ENCODE data around the gene PIGW. TPM values are rescaled to one million over a fixed set of nuclear protein-coding genes. Genes with fewer than 3 reads are reported as not detected.

PIGW gene
- total RNA-seq, 2 experiments from 2014 or later, result 3.3 to 3.4 TPM

DNA sequence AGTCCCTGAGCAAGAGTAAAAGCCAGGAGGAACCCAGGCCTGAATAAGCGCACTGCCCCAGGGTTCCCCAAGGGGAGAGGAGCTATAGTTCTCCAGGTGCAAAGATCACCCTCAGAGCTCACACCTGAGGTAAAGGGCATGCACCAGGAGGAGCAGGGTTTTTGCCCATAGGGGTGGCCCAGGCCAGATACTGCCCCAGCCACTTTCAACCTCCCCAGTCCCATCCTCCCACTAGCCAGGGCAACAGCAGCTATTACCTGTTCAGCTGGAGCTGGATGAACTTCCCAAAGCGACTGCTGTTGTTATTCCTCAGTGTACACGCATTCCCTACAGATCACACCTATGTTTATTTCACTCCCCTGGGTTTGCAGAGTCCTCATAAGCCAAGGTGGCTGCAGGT lies 19.9 kb upstream of the PIGW start:
- H3K27ac ChIP-seq (ENCODE audit: low read depth in 1 of 2, low read length in 2 of 2), result no peak overlapping the region
- H3K4me3 ChIP-seq (ENCODE audit: low read length), result no peak overlapping the region
- no peaks in the 10 kb centered on the region for H3K9me3 ChIP-seq (ENCODE audit: control insufficient read depth in 1 of 2, insufficient read depth in 1 of 2, low read length in 2 of 2)
- CTCF ChIA-PET, result no interaction called here
- Mint-ChIP-seq H3K36me3 (ENCODE audit: low read depth) (peaks cover 51% of the 10 kb centered on the region), H3K4me1 (ENCODE audit: low read depth) (no peaks in the 10 kb centered on the region), H3K4me3 (no peak overlapping the region), H3K27ac (no peak overlapping the region), H3K27me3 (no peaks in the 10 kb centered on the region), H3K9me3 (no peaks in the 10 kb centered on the region)
- H3K36me3 ChIP-seq (ENCODE audit: insufficient read depth, low read length), result peaks cover 15% of the 10 kb centered on the region
- POLR2A ChIA-PET, result interaction anchor here (1.5 kb wide), 1 partner anchor 21 kb away, joined by 5 read pairs; no protein-coding TSS in a partner anchor
- DNase-seq (no peak), ATAC-seq (ENCODE audit: poor library complexity) (no peak)
- TF ChIP-seq, protein P1, sequence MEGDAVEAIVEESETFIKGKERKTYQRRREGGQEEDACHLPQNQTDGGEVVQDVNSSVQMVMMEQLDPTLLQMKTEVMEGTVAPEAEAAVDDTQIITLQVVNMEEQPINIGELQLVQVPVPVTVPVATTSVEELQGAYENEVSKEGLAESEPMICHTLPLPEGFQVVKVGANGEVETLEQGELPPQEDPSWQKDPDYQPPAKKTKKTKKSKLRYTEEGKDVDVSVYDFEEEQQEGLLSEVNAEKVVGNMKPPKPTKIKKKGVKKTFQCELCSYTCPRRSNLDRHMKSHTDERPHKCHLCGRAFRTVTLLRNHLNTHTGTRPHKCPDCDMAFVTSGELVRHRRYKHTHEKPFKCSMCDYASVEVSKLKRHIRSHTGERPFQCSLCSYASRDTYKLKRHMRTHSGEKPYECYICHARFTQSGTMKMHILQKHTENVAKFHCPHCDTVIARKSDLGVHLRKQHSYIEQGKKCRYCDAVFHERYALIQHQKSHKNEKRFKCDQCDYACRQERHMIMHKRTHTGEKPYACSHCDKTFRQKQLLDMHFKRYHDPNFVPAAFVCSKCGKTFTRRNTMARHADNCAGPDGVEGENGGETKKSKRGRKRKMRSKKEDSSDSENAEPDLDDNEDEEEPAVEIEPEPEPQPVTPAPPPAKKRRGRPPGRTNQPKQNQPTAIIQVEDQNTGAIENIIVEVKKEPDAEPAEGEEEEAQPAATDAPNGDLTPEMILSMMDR (IDR thresholded peaks at IDR 0.05), result no peak
- H3K4me1 ChIP-seq (ENCODE audit: insufficient read depth, low read length), result no peaks in the 10 kb centered on the region
- intact Hi-C loops (cut with DNase I, micrococcal nuclease), result no loop called here
- H3K27me3 ChIP-seq (ENCODE audit: control insufficient read depth in 1 of 2, insufficient read depth in 2 of 2, low read length in 2 of 2), result no peaks in the 10 kb centered on the region

DNA sequence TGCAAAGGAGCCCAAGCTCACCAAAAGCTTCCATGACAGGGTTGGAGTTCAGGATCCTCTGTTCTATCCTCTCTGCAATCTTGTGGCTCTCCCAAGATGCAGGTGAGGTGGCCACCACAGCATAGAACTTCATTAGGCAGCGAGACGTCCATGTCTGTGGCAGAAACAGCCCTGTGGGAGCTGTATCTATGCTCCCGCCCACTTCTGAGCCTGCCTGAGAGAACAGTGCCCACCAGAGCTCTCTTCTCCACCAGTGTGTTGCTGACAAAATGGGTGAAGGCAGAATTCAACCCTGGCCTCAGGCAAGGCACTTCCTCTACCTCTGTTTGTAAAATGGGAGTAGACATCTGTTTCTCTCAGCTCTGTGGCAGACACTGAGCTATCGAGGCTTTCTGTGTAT lies 18.9 kb upstream of the PIGW start:
- no peaks in the 10 kb centered on the region for H3K27me3 Mint-ChIP-seq
- intact Hi-C loops (cut with DNase I, micrococcal nuclease), result no loop called here
- H3K27ac Mint-ChIP-seq, result no peak overlapping the region
- CTCF ChIA-PET, result interaction anchor here (0.7 kb wide), 1 partner anchor 21 kb away, joined by 3 read pairs; no protein-coding TSS in a partner anchor
- ATAC-seq (ENCODE audit: poor library complexity) (no peak), DNase-seq (no peak)
- POLR2A ChIA-PET, result interaction anchor here (1.5 kb wide), 1 partner anchor 20 kb away, joined by 5 read pairs; no protein-coding TSS in a partner anchor
- Histone ChIP-seq H3K4me3 (ENCODE audit: low read length) (no peak overlapping the region), H3K27me3 (ENCODE audit: control insufficient read depth in 1 of 2, insufficient read depth in 2 of 2, low read length in 2 of 2) (no peaks in the 10 kb centered on the region), H3K9me3 (ENCODE audit: control insufficient read depth in 1 of 2, insufficient read depth in 1 of 2, low read length in 2 of 2) (no peaks in the 10 kb centered on the region), H3K36me3 (ENCODE audit: insufficient read depth, low read length) (peaks cover 17% of the 10 kb centered on the region), H3K27ac (ENCODE audit: low read depth in 1 of 2, low read length in 2 of 2) (no peak overlapping the region), H3K4me1 (ENCODE audit: insufficient read depth, low read length) (no peaks in the 10 kb centered on the region)
- H3K9me3 Mint-ChIP-seq, result no peaks in the 10 kb centered on the region
- peaks cover 59% of the 10 kb centered on the region for H3K36me3 Mint-ChIP-seq (ENCODE audit: low read depth)
- H3K4me3 Mint-ChIP-seq, result no peak overlapping the region
- no peaks in the 10 kb centered on the region for H3K4me1 Mint-ChIP-seq (ENCODE audit: low read depth)
- TF ChIP-seq, protein P1 (IDR thresholded peaks at IDR 0.05), result no peak

DNA sequence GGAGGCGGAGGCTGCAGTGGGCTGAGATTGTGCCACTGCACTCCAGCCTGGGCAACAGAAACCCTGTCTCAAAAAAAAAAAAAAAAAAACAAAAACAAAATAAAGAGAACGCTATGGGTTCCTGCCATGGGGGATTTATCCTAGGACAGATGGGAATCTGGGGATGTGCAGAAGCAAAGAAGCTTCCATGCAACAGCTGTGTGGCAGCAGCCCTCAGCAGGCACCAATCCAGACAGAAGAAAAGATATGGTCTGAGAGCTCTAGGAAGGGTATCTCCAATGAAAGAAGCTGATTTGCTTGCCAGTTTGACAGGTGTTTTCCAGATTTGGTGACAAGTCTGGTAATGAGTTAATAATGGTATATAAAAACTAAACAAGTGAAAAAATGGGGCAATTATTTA lies 11.7 kb upstream of the PIGW start:
- DNase-seq, result no peak
- no peak overlapping the region for H3K4me3 ChIP-seq (ENCODE audit: low read length)
- no peaks in the 10 kb centered on the region for H3K27me3 ChIP-seq (ENCODE audit: control insufficient read depth in 1 of 2, insufficient read depth in 2 of 2, low read length in 2 of 2)
- H3K4me1 Mint-ChIP-seq (ENCODE audit: low read depth), result no peaks in the 10 kb centered on the region
- no peak for ATAC-seq (ENCODE audit: poor library complexity)
- no peak overlapping the region for H3K27ac Mint-ChIP-seq
- no peak overlapping the region for H3K4me3 Mint-ChIP-seq
- ChIA-PET POLR2A (no interaction called here), CTCF (no interaction called here)
- no peak overlapping the region for H3K27ac ChIP-seq (ENCODE audit: low read depth in 1 of 2, low read length in 2 of 2)
- H3K27me3 Mint-ChIP-seq, result no peaks in the 10 kb centered on the region
- H3K9me3 ChIP-seq (ENCODE audit: control insufficient read depth in 1 of 2, insufficient read depth in 1 of 2, low read length in 2 of 2), result no peaks in the 10 kb centered on the region
- H3K36me3 ChIP-seq (ENCODE audit: insufficient read depth, low read length), result peaks cover 43% of the 10 kb centered on the region
- peaks cover 9% of the 10 kb centered on the region for H3K4me1 ChIP-seq (ENCODE audit: insufficient read depth, low read length)
- intact Hi-C loops (cut with DNase I, micrococcal nuclease), result no loop called here
- TF ChIP-seq, protein P1 (IDR thresholded peaks at IDR 0.05), result no peak
- H3K36me3 Mint-ChIP-seq (ENCODE audit: low read depth), result peaks cover 61% of the 10 kb centered on the region
- H3K9me3 Mint-ChIP-seq, result no peaks in the 10 kb centered on the region

Measured in CD4-positive, alpha-beta T cell (primary cell).